RWPE1 (cell line): ENCODE results near the gene PHC2.

Experiments
- CTCF ChIA-PET: fragments of 350-600 bp; sonication (Branson Sonifier 250); formaldehyde crosslinking; extraction: SDS; loops from one replicate; lab custom pipeline; 2021; lab: Yijun Ruan, JAX
- POLR2A ChIA-PET: fragments of 400-600 bp; formaldehyde crosslinking; extraction: SDS; loops from one replicate; lab custom pipeline; 2020; ENCODE audit warnings: antibody characterized with exemption; ENCODE audit not compliant: low non-redundant PET; lab: Yijun Ruan, JAX
- DNase-seq: peaks from one replicate; pipeline ENCODE4 v3.0.0; 2012; ENCODE audit warnings: low spot score
- H3K27ac ChIP-seq: fragments of 450-650 bp; 2 replicates; pipeline ENCODE4 v1.5.1; 2017
- CTCF ChIP-seq: fragments of 450-650 bp; conservative IDR thresholded peaks from 2 replicates; pipeline ENCODE4 v1.5.1; 2017; ENCODE audit warnings: low read depth, mild to moderate bottlenecking

Gene PHC2

GRCh38 chr1:33430692-33431593, at the start of gene PHC2:
Gene PHC2, minus strand, starts transcription at chr1:33431095. Its CDS starts 55,556 bp downstream, at chr1:33375539.
- ChIA-PET POLR2A (no interaction called here), CTCF (interaction anchor here (1.0 kb wide), 2 partner anchors 29 to 467 kb away, joined by 4 to 5 read pairs; no protein-coding TSS in a partner anchor)
- peak; percentile 96 for DNase-seq
- H3K27ac ChIP-seq: peak within 1 kb of the TSS; percentile 78
- no peak; the same call in 1 of the 2 replicates for TF ChIP-seq CTCF

DNA sequence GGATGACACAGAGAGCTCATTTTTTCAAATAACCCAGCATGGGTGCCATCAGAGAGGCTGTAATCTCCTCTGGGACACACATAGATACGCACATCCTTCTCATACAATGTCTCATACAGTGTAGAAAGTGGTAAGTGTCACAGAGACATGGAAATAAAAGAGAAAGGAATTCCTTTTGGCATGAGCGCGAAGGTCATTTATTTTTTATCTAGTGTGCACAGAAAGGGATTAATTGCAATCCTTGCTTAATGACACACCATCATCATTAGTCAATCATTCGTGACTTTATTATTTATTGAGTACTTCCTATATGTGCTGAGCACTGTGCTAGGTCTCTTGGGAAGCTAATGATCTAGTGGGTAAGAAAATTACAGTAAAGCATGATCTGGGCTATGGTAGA, 46.6 kb upstream of the PHC2 start:
- H3K27ac ChIP-seq: no peak overlapping the region
- ChIA-PET CTCF (interaction anchor here (0.6 kb wide), 1 partner anchor 135 kb away, joined by 3 read pairs; no protein-coding TSS in a partner anchor), POLR2A (interaction anchor here (1.1 kb wide), 1 partner anchor 15 kb away, joined by 6 read pairs; no protein-coding TSS in a partner anchor)
- no peak for DNase-seq
- TF ChIP-seq CTCF: no peak

GRCh38 chr1:33473900-33474299, 43.0 kb upstream of the PHC2 start:
- ChIA-PET CTCF (interaction anchor here (0.6 kb wide), 1 partner anchor 1020 kb away, joined by 3 read pairs; no protein-coding TSS in a partner anchor), POLR2A (no interaction called here)
- TF ChIP-seq CTCF: no peak
- no peak overlapping the region for H3K27ac ChIP-seq
- DNase-seq: no peak

DNA sequence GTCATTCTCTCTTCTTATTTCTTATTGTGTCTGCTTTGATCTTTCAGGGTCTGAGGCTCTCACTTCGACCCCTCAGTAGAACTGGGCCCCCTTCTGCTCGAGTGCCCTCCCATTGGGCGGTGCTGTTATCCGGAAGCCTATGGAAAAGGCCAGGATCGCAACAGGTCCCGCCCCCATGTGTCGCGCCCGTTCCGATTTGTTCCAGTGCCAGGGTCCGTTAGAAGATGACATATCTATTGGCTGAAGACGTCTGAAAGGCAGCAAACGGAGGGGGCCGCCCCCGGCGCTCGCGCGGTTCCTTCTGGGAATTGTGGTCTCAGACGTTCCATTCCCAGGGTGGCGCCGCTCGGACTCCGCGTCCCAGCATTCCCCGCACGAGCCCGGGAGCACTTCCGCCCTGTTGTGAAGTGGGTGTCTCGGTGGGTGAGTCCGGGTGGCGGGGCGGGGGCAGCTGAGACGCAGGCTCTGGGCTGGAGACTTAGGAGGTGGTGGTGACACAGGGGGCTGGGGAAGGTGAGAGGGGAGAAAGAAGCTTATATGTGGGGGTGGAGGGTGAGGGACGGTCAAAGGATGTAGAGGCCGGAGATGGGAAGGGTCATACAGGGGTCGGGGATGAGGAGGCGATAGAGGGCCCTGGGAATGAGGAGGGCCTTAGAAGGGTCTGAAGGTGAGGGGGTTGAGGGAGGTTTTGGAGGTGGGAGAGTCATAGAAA, 41.5 kb upstream of the PHC2 start, which contains the start of gene ZSCAN20:
TSS of gene ZSCAN20 (plus strand) at position 377 of the 712 bp plus-strand sequence. CDS start 6,644 bp downstream, outside the sequence.
- DNase-seq: peak; percentile 94
- no peak for TF ChIP-seq CTCF
- POLR2A ChIA-PET: interaction anchor here (0.7 kb wide), 1 partner anchor 26 kb away, joined by 5 read pairs; no protein-coding TSS in a partner anchor
- CTCF ChIA-PET: interaction anchor here (0.6 to 3.5 kb wide), 5 partner anchors 9 to 506 kb away, joined by 3 to 15 read pairs (median 4); no protein-coding TSS in a partner anchor
- H3K27ac ChIP-seq: peak within 1 kb of the TSS; percentile 55

- CTCF ChIA-PET: interaction anchor here (0.6 to 3.5 kb wide), 7 partner anchors 8 to 372 kb away, joined by 3 to 15 read pairs (median 3); no protein-coding TSS in a partner anchor
- POLR2A ChIA-PET: no interaction called here
- DNase-seq: no peak
- no peak for TF ChIP-seq CTCF
- H3K27ac ChIP-seq: 0 out of 2 replicates have a peak overlapping the region, but pooled peaks have one; percentile 64
Measured at GRCh38 chr1:33471416-33471815, 40.5 kb upstream of the PHC2 start.
